Karpas-422 (cell line): ENCODE results near the gene CRELD2. TPM values are rescaled to one million over a fixed set of nuclear protein-coding genes. Genes with fewer than 3 reads are reported as not detected.

Source experiments
- small RNA-seq: library from RNA; depleted of rRNA; stranded (forward); fragments of <200 nt; gene quantifications from one replicate; pipeline ENCODE3, GENCODE V24; 2014
- total RNA-seq: library from RNA; depleted of rRNA; stranded (reverse); fragments of >200 nt; shearing (Covaris generic); gene quantifications from 2 replicates; pipeline ENCODE4 v1.2.3, GENCODE V29; 2014; ENCODE audit warnings: low replicate concordance; rRNA removed

The CRELD2 gene
- total RNA-seq, 1 experiment from 2014 or later, result 12.7 TPM

Small RNA genes lying within 50 kb of the gene (small RNA-seq; reads per million reads assigned to genes)
- not detected for gene MIR6821

Other genes starting within 250 kb of the CRELD2 start
- gene BRD1, start 90.8 kb upstream of the CRELD2 start, total RNA-seq, result 16.0 and 27.3 TPM in 2 replicates
- 22.9 and 24.6 TPM in 2 replicates for gene ZBED4, start 64.8 kb upstream of the CRELD2 start, total RNA-seq
- 4.7 and 4.8 TPM in 2 replicates for gene ALG12, start 196 bp upstream of the CRELD2 start, total RNA-seq
- gene PIM3, start 42.1 kb downstream of the CRELD2 start, total RNA-seq, result 15.4 and 41.1 TPM in 2 replicates
- gene IL17REL, start 94.1 kb downstream of the CRELD2 start, total RNA-seq, result not detected in 2 replicates
- not detected in 2 replicates for gene TTLL8, start 139.7 kb downstream of the CRELD2 start, total RNA-seq
- not detected in 2 replicates for gene MLC1, start 166.8 kb downstream of the CRELD2 start, total RNA-seq
- 2.9 TPM in 1 of 2 replicates, not detected in the other for gene MOV10L1, start 171.4 kb downstream of the CRELD2 start, total RNA-seq